MCF 10A (cell line): Measurements from ENCODE around the gene TAS1R1. TPM values are rescaled to one million over a fixed set of nuclear protein-coding genes. Genes with fewer than 3 reads are reported as not detected.

Source experiments
- BruUV-seq: library from RNA; stranded (reverse); fragments of 400-500 nt; replicated peaks from 2 replicates; lab custom pipeline; 2021; lab: Mats Ljungman, UMichigan
- CTCF ChIA-PET: fragments of 300-600 bp; sonication (Branson Sonifier 250); formaldehyde crosslinking; extraction: SDS; loops from one replicate; lab custom pipeline; 2021; ENCODE audit warnings: antibody characterized with exemption, inconsistent platforms; lab: Yijun Ruan, JAX
- POLR2A ChIA-PET: fragments of 300-600, 350-650 bp; sonication (Branson Sonifier 250); formaldehyde crosslinking; extraction: SDS; loops from one replicate; lab custom pipeline; 2020; ENCODE audit warnings: antibody characterized with exemption, inconsistent platforms; lab: Yijun Ruan, JAX
- DNase-seq: peaks from one replicate; pipeline ENCODE4 v3.0.0-alpha.2; 2018; ENCODE audit not compliant: unreplicated experiment
- H3K27ac Mint-ChIP-seq: one replicate; pipeline ENCODE4 v1.8.0; 2022; ENCODE audit warnings: mild to moderate bottlenecking, low read depth, mixed read lengths; ENCODE audit not compliant: unreplicated experiment
- H3K27me3 Mint-ChIP-seq: one replicate; pipeline ENCODE4 v1.8.0; 2022; ENCODE audit warnings: mixed read lengths; ENCODE audit not compliant: insufficient read depth, unreplicated experiment
- H3K36me3 Mint-ChIP-seq: one replicate; pipeline ENCODE4 v1.8.0; 2022; ENCODE audit warnings: mild to moderate bottlenecking, moderate library complexity, mixed read lengths; ENCODE audit not compliant: insufficient read depth, unreplicated experiment
- H3K4me1 Mint-ChIP-seq: one replicate; pipeline ENCODE4 v1.8.0; 2022; ENCODE audit warnings: mixed read lengths; ENCODE audit not compliant: insufficient read depth, unreplicated experiment
- H3K4me3 Mint-ChIP-seq: one replicate; pipeline ENCODE4 v1.8.0; 2022; ENCODE audit warnings: mild to moderate bottlenecking, moderate library complexity, mixed read lengths; ENCODE audit not compliant: unreplicated experiment
- H3K9me3 Mint-ChIP-seq: one replicate; pipeline ENCODE4 v1.8.0; 2022; ENCODE audit warnings: mixed read lengths; ENCODE audit not compliant: unreplicated experiment
- CTCF ChIP-seq: fragments of 200-600 bp; IDR thresholded peaks from one replicate; pipeline ENCODE4 v1.8.0; 2022; ENCODE audit warnings: antibody characterized with exemption, mild to moderate bottlenecking; ENCODE audit not compliant: unreplicated experiment
- intact Hi-C: fragments of 100-400 bp; cut with micrococcal nuclease; formaldehyde crosslinking; loops from 2 replicates; pipeline ENCODE4 v1.14.1; 2022
- total RNA-seq: library from RNA; stranded (reverse); gene quantifications from 2 replicates; pipeline ENCODE4 v1.2.3, GENCODE V29; 2022

Gene TAS1R1
- total RNA-seq, 1 experiment from 2014 or later = not detected

- H3K4me1 Mint-ChIP-seq = peaks cover 35% of the 10 kb centered on the region
- ChIA-PET CTCF (interaction anchor here (0.6 to 1.5 kb wide), 2 partner anchors 13 to 145 kb away, joined by 3 to 4 read pairs; no protein-coding TSS in a partner anchor), POLR2A (interaction anchor here (6.9 kb wide), 1 partner anchor 18 kb away, joined by 69 read pairs; the partner anchor contains the start of gene KLHL21)
- no peaks in the 10 kb centered on the region for H3K27me3 Mint-ChIP-seq
- H3K9me3 Mint-ChIP-seq = no peaks in the 10 kb centered on the region
- no peak for DNase-seq
- BruUV-seq = no TSS peak
- no peak overlapping the region for H3K27ac Mint-ChIP-seq
- no peak overlapping the region for H3K4me3 Mint-ChIP-seq
- peak; percentile 19 for TF ChIP-seq CTCF
- peaks cover 19% of the 10 kb centered on the region for H3K36me3 Mint-ChIP-seq
- intact Hi-C loops = no loop called here
Observed at GRCh38 chr1:6584126-6585080, 29.3 kb downstream of the TAS1R1 start.

- H3K27ac Mint-ChIP-seq = no peak overlapping the region
- no peaks in the 10 kb centered on the region for H3K27me3 Mint-ChIP-seq
- peaks cover 27% of the 10 kb centered on the region for H3K36me3 Mint-ChIP-seq
- ChIA-PET CTCF (interaction anchor here (1.5 kb wide), 1 partner anchor 12 kb away, joined by 3 read pairs; no protein-coding TSS in a partner anchor), POLR2A (interaction anchor here (6.9 kb wide), 1 partner anchor 17 kb away, joined by 69 read pairs; the partner anchor contains the start of gene KLHL21)
- H3K4me1 Mint-ChIP-seq = peaks cover 33% of the 10 kb centered on the region
- no peak for TF ChIP-seq CTCF
- intact Hi-C loops = no loop called here
- no peak overlapping the region for H3K4me3 Mint-ChIP-seq
- BruUV-seq = no TSS peak
- no peaks in the 10 kb centered on the region for H3K9me3 Mint-ChIP-seq
- no peak for DNase-seq
Observed at GRCh38 chr1:6585081-6585722, 30.1 kb downstream of the TAS1R1 start.

- Mint-ChIP-seq H3K9me3 (no peaks in the 10 kb centered on the region), H3K36me3 (peaks cover 34% of the 10 kb centered on the region), H3K27me3 (no peaks in the 10 kb centered on the region), H3K4me3 (no peak overlapping the region), H3K27ac (no peak overlapping the region), H3K4me1 (peaks cover 30% of the 10 kb centered on the region)
- TF ChIP-seq CTCF = no peak
- DNase-seq = no peak
- BruUV-seq = no TSS peak
- intact Hi-C loops = no loop called here
- CTCF ChIA-PET = interaction anchor here (0.7 to 1.5 kb wide), 2 partner anchors 12 to 30 kb away, joined by 3 to 4 read pairs; partner anchors contain the start of gene TAS1R1
- POLR2A ChIA-PET = interaction anchor here (6.9 kb wide), 1 partner anchor 16 kb away, joined by 69 read pairs; the partner anchor contains the start of gene KLHL21
Observed at GRCh38 chr1:6585841-6586240, 30.7 kb downstream of the TAS1R1 start.

GRCh38 chr1:6586404-6586816, 31.3 kb downstream of the TAS1R1 start:
- BruUV-seq = no TSS peak
- DNase-seq = no peak
- intact Hi-C loops = no loop called here
- no peak overlapping the region for H3K4me3 Mint-ChIP-seq
- ChIA-PET POLR2A (interaction anchor here (6.9 kb wide), 1 partner anchor 16 kb away, joined by 69 read pairs; the partner anchor contains the start of gene KLHL21), CTCF (interaction anchor here (0.7 kb wide), 1 partner anchor 31 kb away, joined by 4 read pairs; the partner anchor contains the start of gene TAS1R1)
- H3K27ac Mint-ChIP-seq = no peak overlapping the region
- no peak for TF ChIP-seq CTCF
- peaks cover 38% of the 10 kb centered on the region for H3K36me3 Mint-ChIP-seq
- peaks cover 25% of the 10 kb centered on the region for H3K4me1 Mint-ChIP-seq
- no peaks in the 10 kb centered on the region for H3K9me3 Mint-ChIP-seq
- no peaks in the 10 kb centered on the region for H3K27me3 Mint-ChIP-seq
